ENCODE measurements around the gene POU2F3.

Gene POU2F3

DNA sequence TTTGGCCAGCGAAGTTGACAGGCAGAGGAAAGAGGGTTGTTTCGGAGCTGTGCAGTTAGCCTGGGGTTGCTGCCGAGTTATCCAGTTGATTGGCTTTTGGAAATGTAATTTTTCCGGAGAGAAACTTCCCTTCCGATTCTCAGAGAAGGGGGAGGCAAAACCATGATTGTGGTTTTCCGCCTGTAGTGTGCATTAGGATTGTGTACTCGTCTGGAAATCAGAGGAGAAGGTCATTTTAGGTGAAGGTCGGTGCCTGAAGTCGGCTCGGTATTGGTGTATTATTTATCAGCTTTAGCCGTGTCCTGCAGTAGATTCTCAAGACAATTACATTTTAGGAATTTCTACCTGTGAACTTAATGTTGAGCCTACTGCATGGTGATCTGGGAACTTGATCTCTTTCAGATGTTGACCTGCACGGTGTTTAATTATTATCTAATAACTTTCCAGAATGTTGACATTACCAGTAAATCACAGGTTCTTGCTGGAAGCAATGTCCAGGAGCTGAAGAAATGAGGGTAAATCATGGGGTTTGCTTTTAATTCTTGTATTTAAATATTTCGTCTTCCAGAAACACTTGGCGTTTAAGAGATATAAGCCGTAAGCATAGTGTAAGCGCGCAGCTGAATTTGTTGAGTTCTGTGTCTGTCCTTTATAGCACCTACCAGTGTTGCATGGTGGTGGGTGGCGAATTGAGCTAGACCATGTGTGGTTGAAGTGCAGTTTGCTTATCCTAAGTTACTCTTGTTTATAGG, 97.6 kb downstream of the POU2F3 start:
- no peak for DNase-seq (ENCODE audit: low read depth in 2 of 2, low spot score in 1 of 2)

DNA sequence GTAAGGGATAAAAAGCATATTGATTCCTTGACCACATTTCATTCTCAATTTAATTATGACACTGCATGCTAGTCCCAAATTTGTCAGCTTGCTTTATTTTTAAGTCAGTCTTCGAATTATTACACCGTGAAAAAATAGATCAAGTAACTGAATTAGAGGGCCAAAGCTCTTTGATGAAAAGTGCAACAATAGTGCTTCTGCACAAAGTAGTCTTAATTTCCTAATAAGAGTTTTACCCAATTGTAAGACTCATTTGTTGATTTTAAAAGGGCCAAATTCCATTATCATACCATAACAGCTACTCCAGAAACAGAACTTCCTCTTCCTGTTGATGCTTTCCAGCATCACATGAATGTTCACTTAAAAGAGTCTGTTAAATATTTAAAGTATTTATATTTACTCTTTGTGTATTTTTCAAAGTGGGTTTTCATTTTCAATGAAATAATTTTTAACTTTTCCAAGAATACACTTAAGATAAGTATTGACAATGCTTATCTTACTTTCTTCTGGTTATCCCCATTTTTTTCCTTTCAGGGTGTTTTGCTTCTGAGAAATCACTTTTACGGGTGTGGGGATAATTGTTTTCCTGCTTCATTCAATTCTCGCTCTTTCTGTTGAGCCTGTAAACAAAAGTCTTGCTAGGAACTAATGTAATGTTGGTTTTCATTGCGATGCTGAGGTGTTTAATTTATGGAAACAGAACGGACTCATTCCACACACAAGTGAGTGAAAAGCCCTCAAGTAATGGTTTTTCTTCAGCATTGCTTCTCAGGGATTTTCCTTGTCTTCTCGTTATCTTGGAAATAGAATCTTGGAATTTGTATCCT, 98.4 kb downstream of the POU2F3 start:
- DNase-seq (ENCODE audit: low read depth in 2 of 2, low spot score in 1 of 2), result no peak

DNA sequence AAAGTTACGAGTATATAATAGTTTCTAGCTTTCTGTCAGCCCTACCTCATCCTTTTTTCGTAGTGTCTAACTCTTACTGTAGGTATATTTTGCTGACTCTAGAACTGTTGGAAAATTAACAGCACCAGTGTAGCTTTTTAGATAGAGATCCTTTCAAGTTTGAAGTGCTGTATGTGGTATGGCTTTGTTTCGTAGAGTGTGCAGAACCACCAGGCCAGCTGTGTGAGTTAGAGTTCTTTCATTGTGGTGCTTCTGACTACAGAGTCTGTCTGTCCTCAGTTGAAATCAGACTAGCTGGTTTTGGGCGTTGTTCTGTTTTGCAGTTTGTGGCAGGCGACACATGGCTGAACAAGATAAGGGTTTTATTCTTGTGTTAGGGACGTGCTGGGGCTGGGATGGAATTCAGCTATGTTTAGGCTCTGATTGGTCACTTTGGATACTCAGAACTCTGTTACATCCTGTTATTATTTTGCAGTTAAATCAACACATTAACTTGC, 99.5 kb downstream of the POU2F3 start:
- no peak for DNase-seq (ENCODE audit: low read depth in 2 of 2, low spot score in 1 of 2)

DNA sequence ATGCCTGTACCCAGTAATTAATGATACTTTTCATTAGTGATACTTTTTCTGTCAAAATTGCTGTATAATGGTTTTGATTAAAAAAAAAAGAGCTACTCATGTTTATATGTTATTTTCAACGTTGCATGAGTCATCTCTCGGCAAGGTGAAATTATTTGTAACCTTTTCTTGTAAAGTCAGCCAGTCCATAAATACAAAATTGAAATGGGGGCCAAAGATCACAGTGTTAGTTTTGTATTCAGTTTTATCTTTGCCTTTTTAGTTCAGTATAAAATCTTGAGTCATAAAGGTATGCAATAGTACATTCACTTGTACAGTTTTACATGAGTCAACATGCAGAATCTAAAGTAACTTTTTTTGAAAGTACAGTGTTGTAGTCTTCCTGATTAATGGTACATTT, 100.6 kb downstream of the POU2F3 start:
- no peak for DNase-seq (ENCODE audit: low read depth in 2 of 2, low spot score in 1 of 2)

DNA sequence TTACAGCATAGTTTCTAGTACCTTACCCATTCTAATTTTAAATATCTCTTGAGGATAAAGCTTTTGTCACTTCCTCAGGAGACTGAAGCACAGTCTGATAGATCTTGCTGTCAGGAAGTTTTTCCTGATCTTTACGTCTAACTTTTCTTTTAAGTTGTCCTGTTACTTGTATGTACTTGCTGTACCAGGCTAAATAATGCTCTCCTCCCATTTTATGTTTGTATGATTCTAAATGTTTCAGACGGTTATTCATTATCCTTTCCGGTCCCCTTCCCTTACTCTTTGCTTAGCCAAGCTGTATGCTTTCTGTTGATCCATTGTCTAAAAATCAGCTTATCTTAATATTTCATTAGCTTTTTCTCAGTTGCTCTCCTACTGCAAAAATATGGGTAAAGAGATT, 102.3 kb downstream of the POU2F3 start:
- no peak for DNase-seq (ENCODE audit: low read depth in 2 of 2, low spot score in 1 of 2)

DNA sequence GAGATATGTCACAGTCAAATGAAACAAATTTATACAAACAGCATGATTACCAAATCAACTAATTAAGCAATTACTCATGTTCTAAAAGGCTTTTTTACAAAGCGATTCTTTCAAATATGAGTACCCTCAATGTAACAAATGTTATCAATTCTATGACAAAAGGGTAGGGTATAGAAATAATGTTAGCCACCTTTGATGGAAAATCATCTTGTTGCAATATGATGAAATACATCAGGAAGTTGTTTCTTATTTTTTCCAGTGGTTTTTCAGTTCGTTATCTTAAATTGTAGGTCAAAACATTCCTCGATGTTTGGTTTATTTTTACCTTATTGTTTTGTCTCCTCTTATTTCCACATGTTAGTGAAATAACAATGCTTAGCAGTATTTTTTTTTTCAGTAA, 102.7 kb downstream of the POU2F3 start:
- DNase-seq (ENCODE audit: low read depth in 2 of 2, low spot score in 1 of 2), result no peak

DNA sequence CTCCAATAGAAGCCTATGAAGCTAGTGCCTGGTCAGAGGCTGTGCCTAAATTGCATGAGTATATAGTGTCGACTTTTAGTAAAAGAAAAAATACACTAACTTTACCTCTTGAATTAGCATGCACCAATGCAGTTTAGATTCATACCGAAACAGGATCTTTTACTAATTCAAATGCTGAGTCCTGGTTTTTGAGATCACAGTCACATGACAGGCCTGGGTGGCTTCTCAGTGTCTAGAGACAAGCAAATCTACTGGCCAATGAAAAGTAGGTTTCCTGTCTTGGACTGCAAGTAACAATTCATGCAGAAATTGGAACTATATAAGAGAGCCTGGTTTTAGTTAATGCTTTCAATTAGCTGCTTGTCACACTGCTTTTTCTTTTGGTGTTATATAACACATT, 103.5 kb downstream of the POU2F3 start:
- DNase-seq (ENCODE audit: low read depth in 2 of 2, low spot score in 1 of 2), result no peak

DNA sequence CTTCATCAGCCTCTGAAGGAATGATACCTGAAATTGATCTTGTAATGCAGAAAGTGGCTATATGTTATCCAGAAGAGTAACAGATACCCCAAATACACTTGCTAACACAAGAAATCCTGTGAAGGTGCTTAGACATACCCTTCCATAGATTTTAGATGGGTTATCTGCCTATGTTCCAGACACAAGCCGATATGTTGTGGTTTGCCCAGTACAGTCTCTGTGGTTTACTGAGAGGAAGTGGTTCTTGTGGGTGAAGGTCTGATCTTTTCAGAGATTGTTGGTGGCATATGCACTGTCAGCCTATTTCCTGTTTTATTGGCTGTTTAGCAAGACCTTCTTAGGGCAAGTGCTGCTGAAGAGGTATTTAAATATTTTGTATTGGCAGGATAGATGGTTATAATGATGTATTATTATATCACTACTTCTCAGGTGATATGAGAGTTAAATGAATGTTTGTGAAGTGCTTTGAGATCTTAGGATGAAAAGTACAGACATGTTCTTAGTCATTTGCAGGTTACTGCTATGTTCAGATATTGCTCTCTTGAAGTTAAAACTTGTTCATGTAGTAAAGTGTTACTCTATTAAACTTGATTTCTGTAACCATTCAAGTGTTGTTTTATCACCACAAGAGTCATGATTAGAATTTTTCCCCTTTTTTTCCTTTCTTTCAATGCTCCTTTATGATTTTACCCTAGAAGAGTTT, 104.5 kb downstream of the POU2F3 start:
- DNase-seq (ENCODE audit: low read depth in 2 of 2, low spot score in 1 of 2), result no peak

DNA sequence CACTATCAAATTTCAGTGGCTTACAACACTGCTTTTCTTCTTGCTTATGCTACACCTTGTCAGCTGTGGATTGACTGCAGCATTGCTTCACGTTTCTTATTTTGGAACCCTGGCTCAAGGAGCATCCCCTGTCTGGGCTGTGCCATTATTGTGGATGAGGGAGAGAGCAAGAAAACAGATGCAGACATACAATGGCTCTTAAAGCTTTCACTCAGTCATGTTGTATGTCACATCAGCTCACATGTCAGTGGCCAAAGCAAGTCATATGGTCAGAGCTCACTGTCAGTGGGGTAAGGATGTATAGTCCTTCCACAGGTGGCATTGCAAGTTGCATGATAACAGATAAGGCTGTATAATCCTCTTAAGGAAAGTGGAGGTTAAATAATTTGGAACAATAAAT, 106.3 kb downstream of the POU2F3 start:
- DNase-seq (ENCODE audit: low read depth in 2 of 2, low spot score in 1 of 2), result no peak

DNA sequence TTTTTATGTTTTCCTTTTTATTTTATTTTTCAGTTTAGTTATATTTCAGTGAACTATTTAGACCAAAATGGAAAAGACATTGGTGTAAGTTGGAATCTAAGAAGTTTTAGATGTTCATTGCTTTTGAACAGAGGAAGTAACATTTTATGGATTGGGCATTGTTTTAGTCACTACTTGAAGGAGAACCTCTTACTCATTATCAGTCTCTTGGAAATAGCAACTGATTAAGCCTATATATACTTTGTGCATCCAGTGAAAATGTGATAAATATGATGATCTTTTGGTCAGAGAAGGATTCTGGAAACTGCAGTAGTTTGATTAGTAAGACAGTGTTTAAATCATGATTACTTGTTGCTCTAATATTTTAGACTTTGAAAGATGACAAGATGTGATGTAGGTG, 110.7 kb downstream of the POU2F3 start:
- DNase-seq (ENCODE audit: low read depth in 2 of 2, low spot score in 1 of 2), result no peak

DNA sequence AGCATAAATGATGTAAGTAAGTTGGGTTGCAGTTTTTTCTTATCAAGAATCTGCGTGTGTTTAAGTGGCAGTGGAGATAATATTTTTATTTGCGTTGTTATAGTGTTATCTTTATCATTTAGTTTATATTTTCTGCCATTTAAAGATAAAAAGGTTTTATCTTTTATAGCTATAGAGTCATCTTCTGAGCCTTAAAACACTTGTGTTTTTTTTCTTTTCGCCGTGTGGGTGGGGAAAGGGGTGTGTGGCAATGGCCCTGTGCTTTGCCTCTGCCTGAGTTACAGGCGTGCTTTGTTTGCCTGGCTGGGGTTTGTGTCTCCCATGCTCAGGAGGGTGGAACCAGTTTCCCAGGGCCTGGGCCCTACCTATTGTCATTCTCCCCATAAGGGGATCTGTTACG, 112.5 kb downstream of the POU2F3 start:
- no peak for DNase-seq (ENCODE audit: low read depth in 2 of 2, low spot score in 1 of 2)

DNA sequence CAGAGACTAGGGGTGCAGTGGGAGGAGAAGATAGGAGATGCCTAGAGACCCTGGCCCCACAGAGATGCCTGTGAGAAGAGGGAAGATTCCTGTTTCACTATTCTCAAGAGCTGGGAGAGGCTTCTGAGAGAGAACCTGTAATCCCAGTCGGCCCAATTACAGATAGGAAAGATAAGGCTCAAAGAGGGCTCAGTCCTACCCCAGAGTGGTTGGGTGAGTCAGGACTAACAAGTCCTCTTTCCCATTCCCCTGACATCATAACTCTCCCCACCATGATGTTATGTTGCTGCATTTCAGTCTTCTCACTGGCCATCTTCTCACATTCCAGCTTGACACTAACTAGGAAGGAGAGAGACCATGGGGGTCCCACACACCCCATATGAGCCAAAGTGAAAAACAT, 114.1 kb downstream of the POU2F3 start:
- DNase-seq (ENCODE audit: low read depth in 2 of 2, low spot score in 1 of 2), result no peak

DNA sequence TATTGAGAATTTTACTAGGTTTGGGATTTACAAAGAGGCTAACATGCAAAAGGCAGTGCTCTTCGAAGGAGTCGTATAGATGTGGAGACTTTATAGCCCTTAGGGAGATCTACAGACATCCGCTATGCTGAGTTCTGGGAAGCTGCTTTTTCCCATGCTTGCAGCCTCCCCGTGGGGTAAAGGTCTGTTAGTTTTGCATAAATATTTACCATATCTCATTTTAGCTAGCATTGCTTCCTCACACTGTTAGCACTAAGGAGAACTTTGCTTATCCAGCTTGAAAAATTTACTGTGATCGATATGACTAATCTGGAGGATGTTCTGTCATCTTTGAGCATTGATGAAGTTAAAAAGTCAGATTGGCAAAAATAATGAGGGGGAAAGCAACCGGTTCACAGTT, 114.8 kb downstream of the POU2F3 start:
- DNase-seq (ENCODE audit: low read depth in 2 of 2, low spot score in 1 of 2), result no peak

DNA sequence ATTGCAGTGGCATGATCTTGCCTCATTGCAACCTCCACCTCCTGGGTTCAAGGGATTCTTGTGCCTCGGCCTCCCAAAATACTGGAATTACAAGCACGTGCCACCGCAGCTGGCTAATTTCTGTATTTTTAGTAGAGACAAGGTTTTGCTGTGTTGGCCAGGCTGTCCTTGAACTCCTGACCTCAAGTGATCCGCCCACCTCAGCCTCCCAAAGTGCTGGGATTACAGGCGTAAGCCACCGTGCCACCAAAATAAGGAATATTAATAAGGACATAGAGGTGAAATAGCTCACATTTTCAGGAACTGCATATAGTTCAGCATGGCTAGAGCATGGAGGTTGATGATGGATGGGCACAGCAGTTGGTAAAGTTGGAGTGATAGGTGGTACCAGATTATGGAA, 117.7 kb downstream of the POU2F3 start:
- DNase-seq (ENCODE audit: low read depth in 2 of 2, low spot score in 1 of 2), result no peak

DNA sequence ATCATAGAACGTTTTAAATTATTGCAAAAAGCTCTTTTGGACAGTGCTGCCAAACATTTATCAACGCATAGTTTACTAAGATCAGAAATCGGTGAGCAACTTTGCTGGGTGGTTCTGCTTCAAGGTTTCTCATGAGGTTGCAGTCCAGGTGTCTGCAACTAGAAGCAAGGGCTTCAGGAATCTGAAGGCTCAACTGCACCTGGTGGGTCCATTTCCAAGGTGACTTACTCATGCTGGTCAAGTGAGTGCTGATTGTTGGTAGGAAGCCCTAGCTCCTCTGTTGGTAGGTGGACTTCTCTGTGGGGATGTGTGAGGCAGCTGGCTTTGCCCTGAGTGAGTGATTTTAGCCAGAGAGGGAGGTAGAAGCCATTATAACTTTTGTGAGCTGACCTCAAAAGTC, 118.8 kb downstream of the POU2F3 start:
- DNase-seq (ENCODE audit: low read depth in 2 of 2, low spot score in 1 of 2), result no peak

DNA sequence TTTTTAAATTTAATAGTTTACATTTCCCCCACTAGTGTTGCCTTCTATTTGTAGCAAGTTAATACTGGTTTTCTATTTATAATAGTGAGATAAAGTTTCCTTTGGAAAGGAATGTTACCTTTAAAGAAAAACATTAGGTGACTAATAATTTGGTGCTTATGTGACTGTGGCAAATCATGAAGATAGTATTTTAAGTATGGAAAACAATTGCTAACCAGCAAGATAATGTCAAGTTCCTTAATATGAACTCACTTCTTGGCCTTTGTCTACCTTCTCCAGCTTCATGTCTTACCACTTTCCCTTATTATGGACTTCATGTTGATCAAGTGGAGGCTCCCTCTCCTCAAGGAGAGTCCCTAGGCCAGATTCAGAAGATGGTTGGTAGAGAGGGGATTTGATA, 123.5 kb downstream of the POU2F3 start:
- DNase-seq (ENCODE audit: low read depth in 2 of 2, low spot score in 1 of 2), result no peak

DNA sequence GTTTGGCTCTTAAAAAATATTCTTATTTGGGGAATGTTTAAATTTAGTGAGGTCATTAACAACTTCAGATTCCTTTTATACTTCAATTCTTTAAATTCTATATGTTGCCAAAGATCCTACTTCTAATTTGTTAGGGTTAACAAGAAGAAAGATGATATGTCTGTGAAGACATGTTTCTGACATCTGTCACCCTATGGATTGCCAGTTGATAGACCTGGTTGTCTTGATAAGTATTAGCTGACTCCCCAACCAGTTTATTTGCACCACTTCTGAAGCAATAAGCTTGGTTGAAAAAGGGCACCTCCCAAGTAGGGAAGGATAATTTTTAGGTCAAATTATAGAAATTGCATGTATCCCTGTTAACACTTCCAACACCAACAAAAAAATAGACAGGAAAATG, 125.6 kb downstream of the POU2F3 start:
- DNase-seq (ENCODE audit: low read depth in 2 of 2, low spot score in 1 of 2), result no peak
